Activated naive CD4-positive, alpha-beta T cell treated with anti-CD3 and anti-CD28 coated beads for 36 hours (primary cell): ENCODE measurements around the gene KNTC1. TPM values are rescaled to one million over a fixed set of nuclear protein-coding genes. Genes with fewer than 3 reads are reported as not detected.
"Not testable (repeated sequence)": the region's sequence is repeated elsewhere in the genome, so short reads cannot be mapped to it uniquely, and the experiment has no call there.

ENCODE experiments used
- CTCF ChIA-PET: fragments of 350-600 bp; sonication (Branson Sonifier 250); formaldehyde crosslinking; loops from one replicate; lab custom pipeline; 2021; ENCODE audit warnings: antibody characterized with exemption; lab: Charles Lee
- DNase-seq: peaks from one replicate; pipeline ENCODE4 v3.0.0-alpha.2; 2020
- H3K27ac Mint-ChIP-seq: one replicate; pipeline ENCODE4 v1.8.0; 2021; ENCODE audit warnings: mild to moderate bottlenecking, mixed read lengths
- H3K27me3 Mint-ChIP-seq: one replicate; pipeline ENCODE4 v1.8.0; 2021; ENCODE audit warnings: low read depth, mixed read lengths
- H3K36me3 Mint-ChIP-seq: one replicate; pipeline ENCODE4 v1.8.0; 2021; ENCODE audit warnings: low read depth, mixed read lengths
- H3K4me1 Mint-ChIP-seq: one replicate; pipeline ENCODE4 v1.8.0; 2021; ENCODE audit warnings: low read depth, mixed read lengths
- H3K4me3 Mint-ChIP-seq: one replicate; pipeline ENCODE4 v1.8.0; 2021; ENCODE audit warnings: mild to moderate bottlenecking, moderate library complexity, mixed read lengths
- H3K9me3 Mint-ChIP-seq: one replicate; pipeline ENCODE4 v1.8.0; 2021; ENCODE audit warnings: mixed read lengths
- intact Hi-C: fragments of 100-400 bp; cut with micrococcal nuclease; formaldehyde crosslinking; loops from one replicate; pipeline ENCODE4 v1.15.1; 2023
- total RNA-seq, 2 experiments: library from RNA; stranded (reverse); gene quantifications; one replicate each; pipeline ENCODE4 v1.2.3, GENCODE V29; 2021

KNTC1 gene
- total RNA-seq, 2 experiments from 2014 or later, result 141 to 142 TPM

GRCh38 chr12:122614839-122615238 is 87.8 kb downstream of the KNTC1 start:
- H3K4me3 Mint-ChIP-seq, result no peak overlapping the region
- DNase-seq, result no peak
- no peaks in the 10 kb centered on the region for H3K9me3 Mint-ChIP-seq
- H3K27ac Mint-ChIP-seq, result no peak overlapping the region
- CTCF ChIA-PET, result interaction anchor here (0.9 kb wide), 1 partner anchor 132 kb away, joined by 3 read pairs; no protein-coding TSS in a partner anchor
- no peaks in the 10 kb centered on the region for H3K27me3 Mint-ChIP-seq
- intact Hi-C loops, result no loop called here
- H3K4me1 Mint-ChIP-seq, result no peaks in the 10 kb centered on the region
- peaks cover 56% of the 10 kb centered on the region for H3K36me3 Mint-ChIP-seq

- intact Hi-C loops, result no loop called here
- H3K36me3 Mint-ChIP-seq, result peaks cover 60% of the 10 kb centered on the region
- no peaks in the 10 kb centered on the region for H3K9me3 Mint-ChIP-seq
- no peaks in the 10 kb centered on the region for H3K27me3 Mint-ChIP-seq
- no peaks in the 10 kb centered on the region for H3K4me1 Mint-ChIP-seq
- H3K27ac Mint-ChIP-seq, result no peak overlapping the region
- no peak for DNase-seq
- H3K4me3 Mint-ChIP-seq, result no peak overlapping the region
- CTCF ChIA-PET, result no interaction called here
Measured at GRCh38 chr12:122615780-122616179, 88.7 kb downstream of the KNTC1 start.

- no peak for DNase-seq
- intact Hi-C loops, result no loop called here
- H3K4me3 Mint-ChIP-seq, result no peak overlapping the region
- H3K9me3 Mint-ChIP-seq, result no peaks in the 10 kb centered on the region
- no peaks in the 10 kb centered on the region for H3K27me3 Mint-ChIP-seq
- CTCF ChIA-PET, result no interaction called here
- H3K36me3 Mint-ChIP-seq, result peaks cover 7% of the 10 kb centered on the region
- H3K4me1 Mint-ChIP-seq, result peaks cover 4% of the 10 kb centered on the region
- H3K27ac Mint-ChIP-seq, result no peak overlapping the region
Measured at GRCh38 chr12:122635471-122635870, 108.4 kb downstream of the KNTC1 start.

- Mint-ChIP-seq H3K9me3 (no peaks in the 10 kb centered on the region), H3K36me3 (peaks cover 4% of the 10 kb centered on the region), H3K27ac (peak overlapping the region; percentile 46), H3K4me1 (peaks cover 14% of the 10 kb centered on the region), H3K4me3 (no peak overlapping the region), H3K27me3 (no peaks in the 10 kb centered on the region)
- no peak for DNase-seq
- intact Hi-C loops, result no loop called here
- CTCF ChIA-PET, result interaction anchor here (0.7 kb wide), 1 partner anchor 19 kb away, joined by 3 read pairs; no protein-coding TSS in a partner anchor
Measured at GRCh38 chr12:122643207-122643805, 116.3 kb downstream of the KNTC1 start.

- peak overlapping the region; percentile 44 for H3K4me3 Mint-ChIP-seq
- peak; percentile 81 for DNase-seq
- intact Hi-C loops, result loop anchor here (1.0 to 5.0 kb wide), 5 partner anchors 74 to 251 kb away; partner anchors contain the start of genes DENR and VPS37B
- H3K36me3 Mint-ChIP-seq, result peaks cover 1% of the 10 kb centered on the region
- H3K9me3 Mint-ChIP-seq, result no peaks in the 10 kb centered on the region
- CTCF ChIA-PET, result interaction anchor here (1.3 kb wide), 1 partner anchor 9 kb away, joined by 5 read pairs; no protein-coding TSS in a partner anchor
- H3K27ac Mint-ChIP-seq, result peak overlapping the region; percentile 63
- H3K4me1 Mint-ChIP-seq, result peaks cover 14% of the 10 kb centered on the region
- H3K27me3 Mint-ChIP-seq, result no peaks in the 10 kb centered on the region
Measured at GRCh38 chr12:122646517-122647217, 119.6 kb downstream of the KNTC1 start.

- CTCF ChIA-PET, result no interaction called here
- no peaks in the 10 kb centered on the region for H3K9me3 Mint-ChIP-seq
Measured at GRCh38 chr12:122651520-122652224, 124.6 kb downstream of the KNTC1 start.

GRCh38 chr12:122653291-122653690 is 126.2 kb downstream of the KNTC1 start:
- H3K27ac Mint-ChIP-seq, H3K4me3 Mint-ChIP-seq, H3K4me1 Mint-ChIP-seq, H3K36me3 Mint-ChIP-seq, intact Hi-C loops, H3K27me3 Mint-ChIP-seq, DNase-seq, H3K9me3 Mint-ChIP-seq: not testable (repeated sequence)
- CTCF ChIA-PET, result interaction anchor here (1.5 kb wide), 1 partner anchor 15 kb away, joined by 3 read pairs; no protein-coding TSS in a partner anchor

More at GRCh38 chr12:122651520-122652224, 124.6 kb downstream of the KNTC1 start:
- Mint-ChIP-seq H3K4me3 (no peak overlapping the region), H3K27ac (no peak overlapping the region), H3K4me1 (peaks cover 11% of the 10 kb centered on the region), H3K27me3 (no peaks in the 10 kb centered on the region), H3K36me3 (no peaks in the 10 kb centered on the region)
- intact Hi-C loops, result no loop called here
- no peak for DNase-seq

GRCh38 chr12:122656298-122656697 is 129.2 kb downstream of the KNTC1 start:
- no peaks in the 10 kb centered on the region for H3K9me3 Mint-ChIP-seq
- CTCF ChIA-PET, result interaction anchor here (0.6 kb wide), 2 partner anchors 695 to 1304 kb away, joined by 3 read pairs; no protein-coding TSS in a partner anchor
- no peaks in the 10 kb centered on the region for H3K4me1 Mint-ChIP-seq
- no peaks in the 10 kb centered on the region for H3K27me3 Mint-ChIP-seq
- DNase-seq, result no peak
- H3K4me3 Mint-ChIP-seq, result no peak overlapping the region
- intact Hi-C loops, result no loop called here
- H3K27ac Mint-ChIP-seq, result no peak overlapping the region
- no peaks in the 10 kb centered on the region for H3K36me3 Mint-ChIP-seq

- no peaks in the 10 kb centered on the region for H3K27me3 Mint-ChIP-seq
- H3K9me3 Mint-ChIP-seq, result no peaks in the 10 kb centered on the region
- CTCF ChIA-PET, result interaction anchor here (1.1 kb wide), 1 partner anchor 23 kb away, joined by 3 read pairs; no protein-coding TSS in a partner anchor
- H3K36me3 Mint-ChIP-seq, result no peaks in the 10 kb centered on the region
- no peaks in the 10 kb centered on the region for H3K4me1 Mint-ChIP-seq
- no peak overlapping the region for H3K4me3 Mint-ChIP-seq
- no peak overlapping the region for H3K27ac Mint-ChIP-seq
- DNase-seq, result no peak
- intact Hi-C loops, result no loop called here
Measured at GRCh38 chr12:122659579-122659978, 132.5 kb downstream of the KNTC1 start.

GRCh38 chr12:122661246-122661645 is 134.2 kb downstream of the KNTC1 start:
- Mint-ChIP-seq H3K4me3 (no peak overlapping the region), H3K4me1 (no peaks in the 10 kb centered on the region)
- CTCF ChIA-PET, result interaction anchor here (0.6 to 0.9 kb wide), 2 partner anchors 10 to 165 kb away, joined by 3 to 6 read pairs; no protein-coding TSS in a partner anchor

GRCh38 chr12:122661938-122662337 is 134.9 kb downstream of the KNTC1 start:
- DNase-seq, result no peak
- CTCF ChIA-PET, result interaction anchor here (0.6 to 0.9 kb wide), 2 partner anchors 10 to 19 kb away, joined by 3 read pairs; no protein-coding TSS in a partner anchor
- Mint-ChIP-seq H3K4me1 (no peaks in the 10 kb centered on the region), H3K4me3 (no peak overlapping the region), H3K9me3 (no peaks in the 10 kb centered on the region), H3K27me3 (no peaks in the 10 kb centered on the region), H3K36me3 (no peaks in the 10 kb centered on the region), H3K27ac (no peak overlapping the region)
- intact Hi-C loops, result no loop called here

More at GRCh38 chr12:122661246-122661645, 134.2 kb downstream of the KNTC1 start:
- H3K36me3 Mint-ChIP-seq, result no peaks in the 10 kb centered on the region
- no peaks in the 10 kb centered on the region for H3K27me3 Mint-ChIP-seq
- DNase-seq, result no peak
- H3K27ac Mint-ChIP-seq, result no peak overlapping the region
- intact Hi-C loops, result no loop called here
- H3K9me3 Mint-ChIP-seq, result no peaks in the 10 kb centered on the region

- no peak for DNase-seq
- H3K9me3 Mint-ChIP-seq, result no peaks in the 10 kb centered on the region
- H3K27me3 Mint-ChIP-seq, result no peaks in the 10 kb centered on the region
- no peak overlapping the region for H3K4me3 Mint-ChIP-seq
- CTCF ChIA-PET, result interaction anchor here (0.6 to 0.9 kb wide), 2 partner anchors 10 to 106 kb away, joined by 3 to 4 read pairs; no protein-coding TSS in a partner anchor
- H3K27ac Mint-ChIP-seq, result no peak overlapping the region
- no peaks in the 10 kb centered on the region for H3K4me1 Mint-ChIP-seq
- no peaks in the 10 kb centered on the region for H3K36me3 Mint-ChIP-seq
- intact Hi-C loops, result no loop called here
Measured at GRCh38 chr12:122665349-122665748, 138.3 kb downstream of the KNTC1 start.
